NCI-H1105 (cell line): ENCODE results near the gene PDE11A.
A peak's percentile ranks its signal among the peaks of the same experiment; 100 is the strongest.
"Not testable (repeated sequence)": the region's sequence is repeated elsewhere in the genome, so short reads cannot be mapped to it uniquely, and the experiment has no call there.

Experiments used
- DNase-seq: peaks from one replicate; lab custom pipeline; 2025; lab: John Stamatoyannopoulos, UW

PDE11A gene

DNA sequence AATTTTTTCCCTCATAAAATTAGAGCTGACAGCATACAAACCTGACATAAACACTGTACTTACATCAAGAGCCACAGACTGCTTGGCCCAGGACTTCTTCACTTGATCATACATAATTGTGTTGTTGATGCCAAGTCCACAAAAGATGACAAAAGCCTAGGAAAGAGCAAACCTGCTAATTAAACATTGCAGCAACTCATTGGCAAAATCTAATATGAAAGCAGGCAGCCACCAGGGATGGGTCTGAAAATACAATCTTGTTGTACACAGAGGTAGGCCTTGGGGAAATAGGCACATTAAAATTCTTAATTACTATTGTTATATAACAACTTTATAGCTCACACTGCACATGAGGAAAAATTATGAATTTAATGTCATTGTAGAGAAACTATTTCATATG, 255.8 kb downstream of the PDE11A start:
- peak; percentile 7 for DNase-seq

DNA sequence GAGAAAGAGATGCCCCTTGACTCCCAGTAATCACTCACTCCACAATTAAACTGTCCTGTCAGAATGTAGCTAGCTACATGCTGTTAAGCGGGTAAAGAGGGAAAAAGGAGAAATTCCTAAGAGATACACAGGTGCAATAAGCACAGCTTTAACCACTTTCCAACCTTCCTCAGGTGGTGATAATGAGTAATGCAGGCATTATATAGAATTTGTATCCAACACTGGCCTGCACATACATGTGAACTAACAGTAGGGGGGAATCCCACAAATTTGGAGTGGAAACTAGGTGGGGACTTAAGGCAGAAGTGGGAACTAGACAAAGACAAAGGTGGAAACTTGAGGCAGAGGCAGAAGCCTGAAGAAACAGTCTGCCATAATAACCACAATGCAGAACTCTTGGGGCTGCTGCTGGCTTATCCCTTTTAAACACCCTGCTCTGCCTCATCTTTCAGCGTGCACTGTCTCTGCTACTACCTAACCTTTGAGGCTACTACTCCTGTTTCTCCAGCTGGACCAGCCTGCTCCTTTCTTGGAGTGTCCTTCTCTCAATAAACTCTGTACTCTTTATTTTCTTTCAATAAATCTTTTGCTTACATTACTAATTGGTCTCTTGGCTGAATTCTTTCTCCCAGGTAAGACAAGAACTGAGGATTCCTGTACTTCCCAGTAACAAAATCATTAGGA, 259.7 kb downstream of the PDE11A start:
- no peak for DNase-seq

DNA sequence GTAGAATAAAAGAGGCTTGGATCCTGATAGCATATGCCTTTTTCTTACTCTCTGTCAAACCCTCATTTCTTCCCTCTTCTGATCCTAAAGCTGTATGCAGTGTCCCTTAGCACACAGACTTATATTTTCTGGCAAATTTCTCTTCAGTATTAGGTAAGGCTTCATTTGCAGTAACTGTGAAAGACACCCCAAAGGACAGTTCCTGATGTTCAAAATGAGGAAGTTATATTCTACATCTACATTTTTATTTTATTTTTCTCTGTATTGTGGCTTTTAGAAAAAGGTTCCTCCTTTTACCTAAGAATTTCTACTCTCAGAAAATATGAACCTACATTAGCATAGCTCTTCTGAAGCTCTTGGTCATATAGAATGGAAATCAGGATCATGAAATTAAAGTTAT, 261.7 kb downstream of the PDE11A start:
- DNase-seq, result no peak

DNA sequence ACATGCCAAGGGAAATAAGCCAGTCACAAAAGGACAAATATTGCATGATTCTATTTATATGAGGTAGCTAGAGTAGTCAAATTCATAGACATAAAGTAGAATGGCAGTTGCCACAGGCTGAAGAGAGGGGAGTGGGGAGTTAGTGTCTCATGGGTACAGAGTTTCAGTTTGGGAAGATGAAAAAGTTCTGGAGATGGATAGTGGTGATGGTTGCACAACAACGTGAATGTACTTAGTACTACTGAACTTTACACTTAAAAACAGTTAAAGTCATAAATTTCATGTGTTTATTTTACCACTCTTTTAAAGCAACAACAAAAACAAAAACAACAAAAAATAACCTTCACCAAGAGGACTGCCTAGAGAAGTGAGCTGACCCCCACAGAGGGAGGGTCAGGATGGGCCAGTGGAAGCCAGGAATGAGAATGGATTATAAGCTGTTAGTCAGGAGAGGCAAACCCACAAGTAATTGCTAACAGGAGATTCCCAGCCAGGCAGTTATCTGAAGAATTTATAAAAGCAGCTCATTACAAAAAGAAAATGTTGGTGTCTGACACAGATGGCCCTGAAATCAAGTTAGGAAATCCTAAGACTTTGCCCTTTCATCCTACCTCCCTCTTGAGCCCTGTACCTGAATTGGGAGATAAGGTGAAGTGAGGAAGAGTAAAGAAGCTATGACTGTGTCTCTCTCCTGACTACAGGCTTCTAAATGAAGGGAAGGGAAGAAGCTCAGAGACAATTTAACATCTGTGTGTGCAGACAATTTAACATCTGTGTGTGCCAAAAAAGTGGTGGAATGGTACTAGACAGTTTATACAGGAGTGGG, 263.4 kb downstream of the PDE11A start:
- no peak for DNase-seq

DNA sequence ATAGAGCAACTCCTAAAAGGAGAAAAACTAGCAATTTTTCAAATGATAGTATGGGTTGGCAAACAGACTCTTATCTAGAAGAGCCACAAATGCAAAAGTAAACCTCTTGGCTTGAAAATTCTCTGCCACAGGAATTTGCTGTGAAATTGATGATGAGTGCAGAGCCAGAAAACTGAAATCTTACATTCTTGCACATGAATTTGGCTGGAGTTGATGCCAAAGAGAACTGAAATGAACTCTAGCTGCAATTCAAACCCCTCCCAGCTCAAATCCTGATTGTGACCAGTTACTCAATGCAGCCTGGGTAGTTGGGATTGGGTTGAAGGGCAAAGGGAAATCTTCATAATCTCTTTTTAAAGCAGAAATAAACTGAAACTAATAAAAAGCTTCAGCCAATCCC, 266.6 kb downstream of the PDE11A start:
- DNase-seq, result no peak

DNA sequence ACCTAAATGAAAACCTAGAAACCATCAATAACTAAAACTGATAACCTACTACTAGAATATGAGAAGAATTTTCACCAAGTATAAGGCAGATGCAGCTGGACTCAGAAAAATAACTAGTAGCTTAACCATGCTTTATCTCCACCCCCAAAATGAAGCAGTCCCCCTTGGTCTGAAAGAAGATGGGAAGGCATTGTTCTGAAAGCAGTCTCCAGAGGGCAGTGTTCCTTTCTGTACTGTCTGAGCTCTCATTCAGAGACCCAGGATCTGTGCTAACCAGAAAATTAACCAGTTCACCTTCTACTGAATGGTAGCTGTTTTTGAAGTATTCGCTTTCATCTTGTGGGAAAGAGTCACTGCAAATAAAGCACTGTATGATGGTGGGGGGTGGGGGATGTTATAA, 273.0 kb downstream of the PDE11A start:
- no peak for DNase-seq

DNA sequence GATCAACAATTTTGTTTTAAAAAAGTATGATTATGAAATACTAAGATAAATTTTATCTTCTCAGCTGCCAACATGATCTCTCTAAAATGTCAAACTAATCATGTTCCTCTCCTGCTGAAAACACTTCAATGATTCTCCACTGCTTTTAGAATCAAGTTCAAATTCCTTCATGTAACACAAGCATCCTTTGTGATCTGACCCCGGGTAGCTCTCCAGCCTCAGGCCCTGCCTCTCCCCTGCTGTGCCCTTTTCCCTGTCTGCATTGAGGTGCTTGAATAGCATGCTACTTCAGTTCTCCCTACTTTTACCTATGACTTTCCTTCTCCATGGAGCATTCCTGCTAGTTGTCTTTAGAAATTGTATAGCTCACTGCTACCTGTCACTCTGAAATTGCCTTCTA, 274.8 kb downstream of the PDE11A start:
- no peak for DNase-seq

DNA sequence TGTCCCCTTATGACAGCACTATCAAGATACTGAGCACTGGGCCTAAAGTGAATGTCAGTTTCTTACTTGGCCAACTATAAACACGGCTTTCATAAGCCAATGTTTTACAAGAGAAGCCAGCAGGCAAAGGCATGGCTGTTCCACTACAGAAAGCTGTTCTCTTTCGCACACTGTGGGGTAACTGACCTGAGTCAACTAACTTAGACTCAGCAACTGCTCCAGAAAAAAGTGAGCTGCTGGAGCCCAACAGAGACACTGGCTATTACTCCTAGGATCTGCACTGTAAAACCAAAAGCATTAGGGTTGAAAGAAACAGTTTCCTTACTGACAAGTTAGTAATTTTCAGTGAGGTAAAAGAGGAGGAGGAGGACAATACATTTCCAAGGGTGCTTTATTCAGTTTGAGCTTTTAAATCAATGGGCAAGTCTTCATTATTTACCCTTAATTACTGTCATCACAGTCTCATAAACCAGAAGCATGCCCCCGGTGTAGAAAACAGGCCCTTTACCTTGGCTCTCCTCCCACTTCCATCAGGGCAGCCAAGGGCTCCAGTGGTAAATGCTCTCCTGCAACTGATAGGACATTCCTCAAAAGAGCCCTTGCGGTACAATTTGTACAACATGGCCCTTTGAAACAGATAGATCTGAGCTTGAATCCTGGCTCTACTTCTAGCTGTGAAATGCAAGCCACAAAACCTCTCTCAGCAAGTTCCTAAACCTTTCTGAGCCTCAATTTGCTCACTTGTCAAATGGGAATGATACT, 275.7 kb downstream of the PDE11A start:
- no peak for DNase-seq

DNA sequence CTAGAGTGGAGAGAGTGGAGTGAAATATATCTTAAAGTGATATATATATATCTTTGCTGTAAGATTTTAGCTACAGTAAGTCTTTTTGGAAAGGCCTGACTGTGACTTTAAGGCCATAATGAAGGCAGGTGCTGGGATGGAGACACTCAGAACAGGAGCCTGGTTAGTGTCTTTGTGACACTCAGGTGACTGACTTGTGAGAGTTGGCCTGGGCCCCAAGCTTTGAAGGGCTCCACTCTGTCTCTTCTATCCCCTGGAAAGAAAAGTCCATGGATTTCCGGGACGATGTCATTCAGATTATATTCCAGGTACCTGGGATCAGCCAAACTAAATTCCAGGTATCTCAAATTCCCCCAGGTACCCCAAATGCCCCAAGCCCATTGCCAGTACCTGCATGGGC, 276.6 kb downstream of the PDE11A start:
- DNase-seq, result no peak

DNA sequence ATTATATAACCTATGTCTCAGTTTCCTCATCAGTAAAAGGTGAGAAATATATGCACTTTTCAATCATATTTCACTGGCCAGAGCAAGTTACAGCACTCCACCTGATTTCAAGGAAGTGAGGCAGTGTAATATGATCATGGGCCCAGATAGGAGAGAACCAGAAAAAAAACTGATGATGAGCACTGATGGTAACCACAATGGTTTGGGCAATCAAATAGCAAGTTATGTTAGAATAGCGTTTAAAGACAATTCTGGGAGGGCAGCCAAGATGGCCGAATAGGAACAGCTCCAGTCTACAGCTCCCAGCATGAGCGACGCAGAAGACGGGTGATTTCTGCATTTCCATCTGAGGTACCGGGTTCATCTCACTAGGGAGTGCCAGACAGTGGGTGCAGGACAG, 287.4 kb downstream of the PDE11A start:
- not testable (repeated sequence) for DNase-seq

DNA sequence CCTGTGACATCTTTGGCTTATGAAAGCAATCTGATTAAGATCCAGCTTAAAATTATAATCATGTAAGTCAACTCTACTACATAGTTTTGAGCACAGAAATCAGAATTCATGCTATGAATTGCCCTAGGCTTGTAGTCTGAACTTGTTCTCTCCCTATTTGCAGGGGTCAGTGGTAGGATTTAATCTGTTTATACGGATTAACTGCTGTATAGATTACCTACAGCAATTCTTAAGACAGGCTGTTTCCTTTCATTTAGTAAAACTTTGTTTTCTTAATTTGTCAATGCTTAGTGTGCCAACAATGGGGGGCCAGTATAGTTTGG, 287.9 kb downstream of the PDE11A start:
- no peak for DNase-seq

DNA sequence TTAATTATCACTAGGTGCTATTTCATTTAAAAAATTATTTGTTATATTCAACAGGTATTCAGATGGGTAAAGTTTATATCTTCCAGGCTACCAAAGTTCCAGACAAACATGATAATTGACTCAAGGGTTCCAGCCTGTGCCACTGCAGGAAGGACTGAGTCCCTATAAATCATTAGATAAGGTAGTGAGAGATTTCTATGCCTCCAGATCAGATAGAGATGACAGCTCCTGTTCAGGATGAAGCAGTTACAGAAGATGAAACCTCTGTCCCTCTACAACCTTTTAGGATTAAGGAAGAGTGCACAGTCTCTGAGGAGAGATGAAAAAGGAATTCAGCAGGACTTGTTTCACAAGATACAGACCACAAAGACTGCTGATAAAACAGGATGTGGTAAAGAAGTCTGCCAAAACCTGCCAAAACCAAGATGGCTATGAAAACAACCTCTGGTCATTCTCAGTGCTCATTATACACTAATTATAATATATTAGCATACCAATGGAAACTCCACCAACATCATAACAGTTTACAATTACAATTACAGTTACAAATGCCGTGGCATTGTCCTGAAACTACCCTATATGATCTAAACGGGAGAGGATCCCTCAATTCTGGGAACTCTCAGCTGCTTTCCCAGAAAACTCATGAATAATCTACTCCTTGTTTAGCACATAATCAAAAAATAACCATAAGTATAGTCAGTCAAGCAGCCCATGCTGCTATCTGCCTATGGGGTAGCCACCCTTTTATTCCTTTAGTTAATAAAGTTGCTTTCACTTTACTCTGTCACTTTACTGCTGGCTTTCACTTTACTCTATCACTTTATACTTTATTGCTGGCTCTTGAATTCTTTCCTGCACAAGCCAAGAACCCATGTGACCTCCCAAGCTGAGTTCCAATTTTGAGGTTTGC, 288.5 kb downstream of the PDE11A start:
- DNase-seq, result no peak

DNA sequence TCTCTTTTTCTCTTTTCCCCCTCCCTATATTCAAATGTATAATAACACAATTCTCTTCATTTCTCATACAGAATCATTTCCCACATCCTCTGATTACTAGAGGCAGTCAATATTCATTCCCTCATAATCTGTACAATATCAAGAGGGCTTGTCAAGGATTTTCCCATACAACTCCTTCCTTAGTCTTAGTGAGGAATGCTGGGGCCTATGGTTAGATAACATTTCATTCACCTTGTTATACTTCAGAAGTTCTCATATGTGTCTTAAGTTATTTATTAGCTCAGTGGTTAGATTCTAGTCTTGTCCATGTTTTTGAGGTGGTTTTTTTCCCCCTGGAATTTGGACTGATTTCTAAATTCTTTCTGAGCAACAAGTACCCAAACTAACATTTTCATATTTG, 289.5 kb downstream of the PDE11A start:
- no peak for DNase-seq

DNA sequence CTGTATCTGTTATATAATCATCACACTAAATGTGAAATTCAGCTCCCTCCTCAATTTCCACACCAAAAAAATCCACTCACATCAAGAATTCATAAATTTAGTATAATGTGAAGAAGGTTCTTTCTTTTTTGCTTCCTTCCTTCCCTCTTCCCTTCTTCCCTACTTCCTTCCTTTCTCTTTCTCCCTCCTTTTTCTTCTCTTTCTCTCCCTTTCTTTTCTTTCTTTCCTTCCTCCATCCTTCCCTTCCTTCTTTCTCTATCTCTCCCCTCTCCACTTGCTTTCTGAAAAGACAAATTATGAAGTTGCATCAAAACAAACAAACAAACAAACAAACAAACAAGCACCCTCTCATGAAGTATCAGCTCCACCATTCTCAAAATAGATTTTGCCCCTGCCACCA, 290.0 kb downstream of the PDE11A start:
- DNase-seq, result no peak

DNA sequence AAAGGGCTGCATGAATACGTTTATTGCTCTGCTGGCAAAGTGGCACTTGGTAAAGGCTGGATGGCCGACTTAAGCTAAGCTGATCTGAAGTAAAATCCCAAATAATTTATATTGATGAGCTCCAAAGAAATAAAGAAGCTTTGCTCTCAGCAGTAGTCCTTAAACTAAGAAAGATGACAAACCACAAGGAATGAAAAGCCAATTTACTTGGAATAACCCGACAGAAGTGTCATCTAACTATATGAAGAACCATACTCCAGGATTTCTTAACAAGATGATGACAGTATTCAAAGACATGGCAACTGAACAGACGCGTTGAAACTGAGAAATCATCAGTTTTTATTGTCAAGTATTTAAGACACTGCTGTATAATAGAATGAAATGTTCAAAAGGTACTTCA, 294.1 kb downstream of the PDE11A start:
- DNase-seq, result no peak

DNA sequence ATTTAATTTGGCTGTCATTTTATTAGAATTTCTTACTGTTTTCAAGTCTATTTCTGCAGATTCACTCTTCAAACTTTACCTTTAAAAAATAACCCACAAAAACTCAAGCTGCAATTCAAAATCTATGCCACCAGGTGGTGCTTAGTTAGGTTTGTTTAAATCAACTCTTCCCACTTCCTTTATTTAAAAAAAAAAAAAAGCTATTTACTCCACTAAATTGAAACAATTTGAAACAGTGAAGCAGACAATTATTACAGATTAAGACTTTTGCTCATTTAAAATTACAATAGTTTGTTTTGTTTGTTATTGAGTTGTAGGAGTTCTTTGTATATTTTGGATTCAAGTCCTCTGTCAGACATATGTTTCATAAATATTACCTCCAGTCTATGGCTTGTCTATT, 300.0 kb downstream of the PDE11A start:
- DNase-seq, result no peak

DNA sequence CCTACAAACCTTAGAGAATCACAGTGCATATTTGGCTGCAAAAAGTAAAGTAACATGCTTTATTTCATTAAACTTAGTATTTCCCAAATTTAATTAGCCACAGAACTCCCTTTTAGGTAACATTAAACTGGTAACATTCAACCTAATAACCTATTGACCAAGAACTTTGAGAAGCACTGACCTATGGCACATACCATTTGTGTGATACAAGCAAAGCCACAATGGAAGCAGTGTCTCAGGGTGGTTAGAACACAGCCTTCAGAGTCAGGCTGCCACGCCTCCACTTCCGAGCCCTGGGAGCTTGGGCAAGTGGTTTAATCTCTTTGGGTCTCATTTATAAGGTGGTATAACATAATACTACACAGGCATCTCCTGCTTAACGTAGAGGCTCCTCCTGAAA, 301.4 kb downstream of the PDE11A start:
- no peak for DNase-seq

DNA sequence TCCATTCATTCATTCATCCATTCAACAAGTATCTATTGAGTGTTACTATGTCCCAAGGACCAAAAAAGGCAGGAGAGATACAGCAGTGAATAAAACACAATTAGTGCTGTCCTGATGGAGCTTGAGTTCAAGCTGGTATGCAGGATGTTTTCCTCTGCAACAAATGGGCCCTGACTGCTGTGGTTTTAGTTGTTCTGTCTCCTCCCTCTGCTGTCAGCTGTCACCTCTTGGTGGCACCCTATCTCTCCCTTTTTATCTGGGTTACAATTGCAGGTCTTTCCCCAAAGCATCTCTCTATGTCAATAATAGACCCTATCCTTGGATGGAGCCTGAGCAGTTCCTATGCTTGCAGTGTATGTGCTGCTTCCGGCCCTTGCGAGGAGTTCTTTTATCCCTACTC, 304.8 kb downstream of the PDE11A start:
- DNase-seq, result no peak

DNA sequence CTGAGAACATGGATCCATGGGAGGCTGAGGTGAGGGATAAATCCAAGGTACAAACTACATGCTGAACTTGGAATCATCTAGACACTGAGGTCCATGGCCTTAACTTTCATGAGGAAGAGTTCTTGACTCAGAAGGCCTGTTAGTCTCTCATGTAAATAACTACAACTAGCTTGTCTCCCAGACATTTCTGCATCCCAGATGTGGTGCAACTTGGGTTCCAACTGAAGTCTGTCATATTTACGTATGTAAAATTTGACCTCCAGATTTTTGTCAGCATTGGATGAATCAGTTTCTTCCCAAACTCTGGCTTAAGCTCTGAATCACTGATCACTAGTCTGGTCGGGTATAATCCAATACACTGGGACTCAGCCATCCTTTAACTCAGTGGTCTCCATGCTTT, 306.9 kb downstream of the PDE11A start:
- no peak for DNase-seq

DNA sequence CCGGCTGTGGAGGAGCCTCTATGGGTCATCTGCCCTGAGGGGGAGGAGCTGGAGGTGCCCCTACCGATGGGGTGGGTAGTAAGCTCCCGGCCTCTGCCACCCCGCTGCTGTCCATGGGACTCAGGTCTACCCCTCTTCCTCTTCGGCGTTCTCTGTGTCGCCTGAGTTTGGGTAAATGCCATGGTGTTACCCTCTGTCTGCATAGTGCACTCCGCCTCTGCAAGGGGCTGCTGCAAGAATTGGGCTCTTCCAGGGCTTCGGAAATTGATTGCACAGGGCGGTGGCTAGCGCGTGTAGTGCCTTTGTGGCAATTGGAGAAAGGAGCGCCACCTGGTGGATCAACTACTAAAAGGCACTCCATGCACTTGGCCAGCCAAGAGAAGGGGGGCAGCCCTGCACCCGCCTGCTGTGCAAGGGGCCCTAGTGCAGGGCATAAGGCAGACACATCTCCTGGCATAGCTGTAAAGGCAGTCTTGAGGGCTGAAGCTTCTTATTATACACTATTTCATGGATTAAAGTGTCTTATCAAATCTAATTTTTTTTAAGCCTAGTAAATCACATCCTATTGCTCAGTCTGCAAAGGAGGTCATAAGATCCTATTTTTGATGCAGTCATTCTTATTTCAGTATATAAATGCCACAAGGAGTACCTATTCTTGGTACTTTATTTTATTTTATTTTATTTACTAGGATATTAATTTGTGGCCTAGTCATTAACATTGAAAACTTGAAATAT, 308.9 kb downstream of the PDE11A start:
- peak; percentile 49 for DNase-seq

DNA sequence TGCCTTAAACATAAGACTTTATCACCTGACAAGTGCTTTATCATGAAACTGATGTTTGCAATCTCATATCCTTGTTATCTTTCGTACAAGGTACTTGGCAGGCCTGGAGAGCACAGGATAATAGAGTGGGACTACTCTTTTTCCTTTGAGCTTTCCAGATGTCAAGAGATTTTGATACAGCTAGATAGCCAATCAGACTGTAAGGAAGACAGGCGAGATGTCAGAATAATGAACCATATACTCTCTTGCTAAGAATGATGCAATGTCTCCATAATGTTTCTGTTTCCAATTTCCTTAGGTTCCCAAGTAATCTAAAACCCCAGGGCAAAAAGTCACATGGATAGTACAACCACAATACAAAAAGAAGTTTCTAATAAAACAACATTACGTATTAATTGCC, 313.1 kb downstream of the PDE11A start:
- DNase-seq, result no peak
